ENCODE measurements around the gene ZNF74.
A peak's percentile ranks its signal among the peaks of the same experiment; 100 is the strongest.
"Not testable (repeated sequence)": the region's sequence is repeated elsewhere in the genome, so short reads cannot be mapped to it uniquely, and the experiment has no call there.

ZNF74 gene

DNA sequence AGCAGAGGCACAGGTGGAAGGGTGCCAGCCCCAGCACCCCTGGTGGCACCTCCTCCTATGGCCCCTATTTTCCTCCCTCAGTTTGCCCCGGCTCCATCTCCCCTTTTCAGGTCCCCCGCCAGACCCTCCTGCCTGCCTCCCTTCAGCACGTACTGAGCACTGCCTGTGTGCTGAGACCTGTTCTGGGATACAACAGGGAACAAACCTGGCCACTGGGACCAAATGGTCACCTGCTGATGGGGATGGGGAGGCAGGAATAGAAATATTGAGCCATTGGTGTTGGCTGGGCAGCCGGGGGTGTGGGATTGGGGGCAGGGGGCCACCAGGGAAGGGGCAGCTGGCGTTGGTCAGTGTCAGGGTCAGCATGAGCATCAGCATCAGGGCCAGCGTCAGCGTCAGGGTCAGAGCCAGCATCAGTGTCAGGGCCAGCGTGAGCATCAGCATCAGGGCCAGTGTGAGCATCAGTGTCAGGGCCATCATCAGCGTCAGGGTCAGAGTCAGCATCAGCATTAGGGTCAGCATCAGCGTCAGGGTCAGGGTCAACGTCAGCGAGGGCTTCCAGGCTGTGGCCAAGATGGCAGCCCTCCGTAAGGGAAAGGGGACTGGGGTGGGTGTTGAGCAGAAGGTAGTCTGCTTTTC lies 7.5 kb downstream of the ZNF74 start:
- no peak for DNase-seq

DNA sequence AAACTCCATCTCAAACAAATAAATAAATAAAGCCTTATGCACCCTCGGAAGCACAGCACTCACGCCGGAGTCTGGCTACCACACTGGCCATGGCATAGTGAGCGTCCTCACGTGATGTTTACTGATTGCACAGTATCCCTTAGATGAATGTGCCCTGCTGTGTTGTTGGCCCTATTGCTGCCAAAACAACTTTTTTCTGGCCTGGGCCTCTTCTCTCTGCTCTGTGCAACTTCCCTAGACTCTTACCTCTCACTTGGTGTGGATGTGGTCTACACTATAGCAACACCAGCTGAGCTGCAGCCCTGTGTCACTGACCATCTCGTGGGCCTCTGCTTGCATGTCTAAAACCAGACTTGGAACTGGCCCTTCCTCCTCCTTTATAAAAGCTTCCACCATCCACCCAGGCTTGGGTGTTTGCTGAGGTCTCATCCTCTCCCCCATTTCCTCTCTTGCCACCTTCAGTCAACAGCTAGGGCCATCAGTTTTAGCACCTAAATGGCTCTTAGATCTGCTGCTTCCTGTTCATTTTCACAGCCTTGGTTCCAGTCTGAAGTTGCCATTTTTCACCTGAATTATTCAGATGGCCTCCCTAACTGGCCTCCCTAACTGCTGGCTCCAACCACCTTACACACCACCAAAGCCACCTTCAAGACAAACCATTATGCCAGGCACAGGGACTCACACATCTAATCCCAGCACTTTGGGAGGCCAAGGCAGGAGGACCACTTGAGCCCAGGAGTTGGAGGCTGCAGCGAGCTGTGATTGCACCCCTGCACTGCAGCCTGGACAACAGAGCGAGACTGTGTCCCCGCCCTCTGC lies 9.2 kb downstream of the ZNF74 start:
- no peak for DNase-seq

DNA sequence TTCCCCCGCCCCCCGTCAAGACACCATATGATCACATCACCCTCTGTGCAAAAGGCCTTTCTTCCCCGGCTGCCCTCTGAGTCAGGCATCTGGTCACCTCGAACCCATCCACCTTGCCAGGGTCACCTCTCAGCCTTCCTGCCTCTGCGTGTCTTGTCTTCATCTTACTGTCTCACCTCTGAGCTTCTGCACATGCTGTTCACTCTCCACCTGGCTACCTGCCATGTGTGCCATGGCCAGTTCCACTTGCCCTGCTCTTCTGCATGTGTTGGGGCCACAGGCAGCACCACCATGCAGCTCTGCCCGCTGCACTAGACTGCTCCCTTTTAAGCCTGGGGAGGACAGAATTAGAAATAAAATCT lies 9.8 kb downstream of the ZNF74 start:
- DNase-seq: no peak

DNA sequence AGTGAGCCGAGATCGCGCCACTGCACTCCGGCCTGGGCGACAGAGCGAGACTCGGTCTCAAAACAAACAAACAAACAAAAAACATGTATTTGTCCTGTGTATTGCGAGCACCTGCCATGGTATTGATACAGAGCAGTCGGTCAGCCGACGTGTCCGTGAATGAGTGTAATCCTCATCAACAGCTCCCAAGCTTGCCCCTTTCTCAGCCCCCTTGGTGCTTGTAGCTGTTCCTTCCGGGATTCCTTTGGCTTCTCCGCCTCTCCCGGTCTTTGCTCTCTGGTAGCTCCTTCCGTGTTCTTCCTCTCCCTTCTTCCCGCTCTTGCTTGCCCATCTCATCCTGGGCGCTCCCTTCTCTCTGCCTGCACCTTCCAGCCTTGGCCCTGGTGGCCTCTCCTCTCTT lies 10.9 kb downstream of the ZNF74 start:
- DNase-seq: no peak

DNA sequence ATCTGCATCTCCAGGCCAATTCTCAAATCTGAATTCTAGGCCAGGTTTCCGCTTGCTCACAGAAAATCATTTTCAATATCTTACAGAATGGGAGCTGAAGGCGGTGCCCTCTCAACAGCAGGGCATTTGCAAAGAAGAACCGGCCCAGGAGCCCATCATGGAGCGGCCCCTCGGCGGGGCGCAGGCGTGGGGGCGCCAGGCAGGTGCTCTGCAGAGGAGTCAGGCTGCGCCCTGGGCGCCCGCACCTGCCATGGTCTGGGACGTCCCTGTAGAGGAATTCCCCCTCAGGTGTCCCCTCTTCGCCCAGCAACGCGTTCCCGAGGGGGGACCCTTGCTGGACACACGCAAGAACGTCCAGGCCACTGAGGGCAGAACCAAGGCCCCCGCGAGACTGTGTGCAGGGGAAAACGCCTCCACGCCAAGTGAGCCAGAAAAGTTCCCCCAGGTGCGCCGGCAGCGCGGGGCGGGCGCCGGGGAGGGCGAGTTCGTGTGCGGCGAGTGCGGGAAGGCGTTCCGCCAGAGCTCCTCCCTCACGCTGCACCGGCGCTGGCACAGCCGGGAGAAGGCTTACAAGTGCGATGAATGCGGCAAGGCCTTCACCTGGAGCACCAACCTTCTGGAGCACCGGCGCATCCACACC lies 11.5 kb downstream of the ZNF74 start:
- DNase-seq: no peak

DNA sequence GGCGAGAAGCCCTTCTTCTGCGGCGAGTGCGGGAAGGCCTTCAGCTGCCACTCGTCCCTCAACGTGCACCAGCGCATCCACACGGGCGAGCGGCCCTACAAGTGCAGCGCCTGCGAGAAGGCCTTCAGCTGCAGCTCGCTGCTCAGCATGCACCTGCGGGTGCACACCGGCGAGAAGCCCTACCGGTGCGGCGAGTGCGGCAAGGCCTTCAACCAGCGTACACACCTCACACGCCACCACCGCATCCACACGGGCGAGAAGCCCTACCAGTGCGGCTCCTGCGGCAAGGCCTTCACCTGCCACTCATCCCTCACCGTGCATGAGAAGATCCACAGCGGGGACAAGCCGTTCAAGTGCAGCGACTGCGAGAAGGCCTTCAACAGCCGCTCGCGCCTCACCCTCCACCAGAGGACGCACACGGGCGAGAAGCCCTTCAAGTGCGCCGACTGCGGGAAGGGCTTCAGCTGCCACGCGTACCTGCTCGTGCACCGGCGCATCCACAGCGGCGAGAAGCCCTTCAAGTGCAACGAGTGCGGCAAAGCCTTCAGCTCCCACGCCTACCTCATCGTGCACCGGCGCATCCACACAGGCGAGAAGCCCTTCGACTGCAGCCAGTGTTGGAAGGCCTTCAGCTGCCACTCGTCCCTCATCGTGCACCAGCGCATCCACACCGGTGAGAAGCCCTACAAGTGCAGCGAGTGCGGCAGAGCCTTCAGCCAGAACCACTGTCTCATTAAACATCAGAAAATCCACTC lies 12.2 kb downstream of the ZNF74 start:
- no peak for DNase-seq

DNA sequence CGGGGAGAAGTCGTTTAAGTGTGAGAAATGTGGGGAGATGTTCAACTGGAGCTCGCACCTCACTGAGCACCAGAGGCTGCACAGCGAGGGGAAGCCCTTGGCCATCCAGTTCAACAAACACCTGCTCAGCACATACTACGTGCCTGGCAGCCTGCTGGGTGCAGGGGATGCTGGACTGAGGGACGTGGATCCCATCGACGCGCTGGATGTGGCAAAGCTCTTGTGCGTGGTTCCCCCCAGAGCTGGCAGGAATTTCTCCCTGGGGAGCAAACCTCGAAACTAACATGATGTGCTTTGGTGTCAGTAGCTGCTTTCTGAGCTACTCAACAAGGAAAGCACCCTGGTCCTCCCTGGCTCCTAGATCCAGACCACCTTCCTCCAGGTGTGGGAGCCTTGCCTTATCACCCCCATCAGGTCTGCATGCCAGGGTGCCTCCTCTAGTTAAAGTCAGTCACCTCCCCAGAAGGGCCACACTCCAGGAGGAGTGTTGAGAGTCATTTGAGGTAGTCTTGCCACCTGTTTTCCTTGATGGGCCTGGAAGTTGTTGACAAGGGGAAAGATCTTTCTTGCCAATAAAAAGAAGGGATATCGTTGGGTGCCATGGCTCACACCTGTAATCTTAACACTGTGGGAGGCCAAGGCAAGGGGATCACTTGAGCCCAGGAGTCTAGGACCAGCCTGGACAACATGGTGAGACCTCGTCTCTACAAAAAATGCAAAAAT lies 12.9 kb downstream of the ZNF74 start:
- no peak for DNase-seq

DNA sequence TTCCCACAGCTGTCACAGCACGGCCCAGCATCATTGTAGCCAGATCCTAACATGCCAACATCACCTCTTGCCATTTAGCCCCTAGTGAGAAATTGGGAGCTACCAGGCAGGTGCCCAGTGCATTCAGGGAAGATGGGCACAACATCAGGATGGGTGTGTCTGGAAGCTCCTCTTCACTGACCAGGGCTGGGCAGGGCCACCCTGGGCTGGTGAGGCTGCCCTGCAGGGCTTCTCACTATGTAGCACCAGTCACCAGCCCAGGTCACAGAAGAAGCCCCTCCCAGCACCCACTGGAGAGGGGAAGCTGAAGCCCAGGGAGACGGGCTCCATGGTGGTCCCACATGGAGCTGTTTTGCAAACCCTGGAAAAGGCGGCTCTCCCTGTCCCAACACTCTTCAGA lies 13.9 kb downstream of the ZNF74 start:
- no peak for DNase-seq

DNA sequence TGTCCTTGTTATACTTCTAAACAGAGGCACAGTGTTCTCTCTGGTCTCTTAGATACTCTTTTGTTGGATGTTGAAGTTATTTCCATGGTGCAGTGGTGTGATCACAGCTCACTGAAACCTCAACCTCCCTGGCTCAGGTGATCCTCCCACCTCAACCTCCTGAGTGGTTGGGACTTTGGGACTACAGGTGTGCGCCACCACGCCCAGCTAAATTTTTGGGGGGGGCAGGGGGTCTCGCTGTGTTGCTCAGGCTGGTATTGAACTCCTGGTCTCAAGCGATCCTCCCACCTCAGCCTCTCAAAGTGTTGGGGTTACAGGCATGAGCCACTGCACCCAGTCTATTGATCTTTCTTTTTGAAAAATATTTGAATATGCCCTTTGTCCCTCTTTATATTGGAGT lies 14.9 kb downstream of the ZNF74 start:
- DNase-seq: no peak

DNA sequence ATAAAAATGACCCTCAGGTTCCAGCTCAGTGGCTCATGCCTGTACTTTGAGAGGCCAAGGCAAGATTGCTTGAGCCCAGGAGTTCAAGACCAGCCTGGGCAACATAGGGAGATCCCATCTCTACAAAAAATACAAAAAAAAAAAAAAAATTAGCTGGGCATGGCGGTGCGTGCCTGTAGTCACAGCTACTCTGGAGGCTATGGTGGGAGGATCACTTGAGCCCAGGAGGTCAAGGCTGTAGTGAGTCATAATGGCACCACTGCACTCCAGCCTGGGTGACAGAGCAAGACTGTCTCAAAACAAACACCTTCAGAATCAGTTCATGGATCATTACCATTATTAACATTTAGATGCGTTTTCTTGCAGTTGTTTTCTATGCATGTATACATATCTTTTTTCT lies 15.4 kb downstream of the ZNF74 start:
- DNase-seq: not testable (repeated sequence)

DNA sequence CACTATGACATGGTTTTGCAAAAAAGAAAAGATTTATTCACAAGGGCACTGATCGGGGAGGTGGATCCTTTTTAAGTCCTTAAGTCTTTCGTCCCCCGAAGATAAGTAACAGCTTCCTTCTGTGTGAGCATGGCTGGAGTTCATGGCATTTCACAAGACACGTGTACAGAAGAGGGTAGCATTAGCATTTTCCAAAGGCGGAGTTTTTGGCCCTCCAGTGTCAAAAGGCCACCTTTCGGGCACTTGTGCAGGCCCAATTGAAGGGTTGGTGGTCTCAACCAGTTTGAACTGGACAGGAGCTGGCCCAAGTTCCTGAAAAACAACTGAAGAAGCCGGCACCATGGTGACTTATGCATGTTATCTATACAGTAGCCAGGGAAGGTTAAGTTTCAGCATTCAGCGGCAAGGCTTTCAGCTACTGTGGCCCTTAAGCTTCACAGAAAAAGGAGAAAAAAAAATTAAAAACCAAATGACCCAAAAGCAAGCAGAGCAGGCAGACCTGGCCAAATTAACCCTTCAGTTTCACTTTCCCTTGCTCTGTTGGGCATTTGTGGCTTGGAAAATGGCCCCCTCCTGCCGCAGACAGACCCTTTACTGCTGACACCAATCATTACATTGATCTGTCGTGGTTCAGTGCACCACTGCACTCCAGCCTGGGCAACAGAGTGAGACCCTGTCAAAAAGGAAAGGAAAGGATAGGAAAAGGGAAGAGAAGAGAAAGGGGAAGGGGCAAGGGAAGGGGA lies 18.7 kb downstream of the ZNF74 start:
- DNase-seq: no peak

DNA sequence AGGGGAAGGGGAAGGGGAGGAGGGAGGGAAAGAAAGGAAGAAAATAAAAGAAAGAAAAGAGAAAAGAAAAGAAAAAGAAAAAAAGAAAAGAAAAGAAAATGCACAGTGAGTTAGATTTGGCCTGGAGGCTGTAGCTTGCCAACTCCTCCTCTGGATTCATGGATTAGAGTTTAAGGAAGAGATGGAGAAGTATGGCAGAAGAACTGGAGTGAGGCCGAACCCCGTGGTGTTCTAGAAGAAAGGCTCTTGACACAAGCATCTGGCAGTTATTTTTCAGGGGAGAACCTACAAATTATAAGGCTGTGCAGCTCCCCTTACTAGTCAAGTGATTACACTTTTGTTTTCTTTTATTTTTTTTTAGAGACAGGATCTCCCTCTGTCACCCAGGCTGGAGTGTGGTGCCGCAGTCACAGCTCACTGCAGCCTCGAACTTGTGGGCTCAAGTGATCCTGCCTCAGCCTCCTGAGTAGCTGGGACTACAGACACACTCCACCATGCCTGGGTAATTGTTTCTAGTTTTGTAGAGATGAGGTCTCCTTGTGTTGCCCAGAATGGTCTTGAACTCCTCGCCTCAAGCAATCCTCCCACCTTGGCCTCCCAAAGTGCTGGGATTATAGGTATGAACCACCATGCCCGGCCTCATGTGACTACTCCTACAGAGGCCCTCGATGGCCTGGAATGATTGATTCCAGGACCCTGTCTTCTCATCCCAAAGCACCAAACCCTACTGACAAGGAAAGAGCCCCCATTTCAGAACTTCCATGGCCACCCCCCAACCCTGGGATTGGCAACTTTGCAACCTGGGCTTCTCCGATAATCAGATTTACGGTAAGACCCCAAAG lies 19.5 kb downstream of the ZNF74 start:
- DNase-seq: no peak

DNA sequence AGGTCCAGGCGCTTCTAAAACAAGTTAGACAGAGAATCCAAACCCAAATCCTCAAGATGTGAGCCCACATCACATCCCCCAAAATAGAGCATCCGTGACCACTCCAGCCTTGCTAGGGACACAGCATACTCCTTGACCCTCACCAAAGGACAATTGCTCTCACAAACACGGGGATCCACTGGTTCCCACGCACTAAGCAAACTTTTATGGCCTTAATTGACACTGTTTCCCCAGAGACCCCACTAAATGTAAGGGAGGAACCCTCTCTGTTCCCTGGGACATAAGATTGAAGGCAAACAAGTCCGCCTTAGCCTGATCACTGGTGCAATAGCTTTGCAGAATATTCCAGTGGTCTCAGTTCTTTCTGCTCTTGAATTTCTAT lies 20.1 kb downstream of the ZNF74 start:
- DNase-seq: no peak

DNA sequence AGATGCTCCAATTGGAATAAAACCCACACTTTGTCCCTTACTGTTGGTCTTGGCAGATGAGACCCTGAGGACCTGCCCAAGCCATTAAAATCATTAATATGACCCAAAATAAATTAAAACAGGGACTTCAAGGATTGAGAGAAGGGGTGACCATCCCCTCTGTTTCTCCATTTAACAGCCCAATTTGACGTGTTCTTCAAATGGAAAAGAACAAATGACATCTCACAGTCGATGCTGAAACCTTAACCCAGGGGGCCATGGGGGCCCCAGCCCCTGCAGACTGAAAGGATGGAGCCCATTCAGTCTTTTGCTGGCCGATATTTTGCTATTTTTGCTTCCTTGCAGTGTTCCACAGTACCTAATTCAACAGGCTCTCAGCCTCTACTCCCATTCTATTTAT lies 20.5 kb downstream of the ZNF74 start:
- no peak for DNase-seq

DNA sequence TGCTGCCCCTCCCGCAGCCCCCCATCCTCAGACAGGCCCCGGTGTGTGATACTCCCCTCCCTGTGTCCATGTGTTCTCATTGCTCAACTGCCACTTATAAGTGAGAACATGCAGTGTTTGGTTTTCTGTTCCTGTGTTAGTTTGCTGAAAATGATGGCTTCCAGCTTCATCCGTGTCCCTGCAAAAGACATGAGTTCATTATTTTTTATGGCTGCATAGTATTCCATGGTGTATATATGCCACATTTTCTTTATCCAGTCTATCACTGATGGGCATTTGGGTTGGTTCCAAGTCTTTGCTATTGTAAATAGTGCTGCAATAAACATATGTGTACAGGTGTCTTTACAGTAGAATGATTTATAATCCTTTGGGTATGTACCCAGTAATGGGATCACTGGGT lies 21.3 kb downstream of the ZNF74 start:
- DNase-seq: not testable (repeated sequence)

DNA sequence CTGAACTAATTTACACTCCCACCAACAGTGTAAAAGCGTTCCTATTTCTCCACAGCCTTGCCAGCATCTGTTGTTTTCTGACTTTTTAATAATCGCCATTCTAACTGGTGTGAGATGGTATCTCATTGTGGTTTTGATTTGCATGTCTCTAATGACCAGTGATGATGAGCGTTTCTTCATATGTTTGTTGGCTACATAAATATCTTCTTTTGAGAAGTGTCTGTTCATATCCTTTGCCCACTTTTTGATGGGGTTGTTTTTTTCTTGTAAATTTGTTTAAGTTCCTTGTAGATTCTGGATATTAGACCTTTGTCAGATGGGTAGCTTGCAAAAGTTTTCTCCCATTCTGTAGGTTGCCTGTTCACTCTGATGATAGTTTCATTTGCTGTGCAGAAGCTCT lies 21.7 kb downstream of the ZNF74 start:
- not testable (repeated sequence) for DNase-seq

DNA sequence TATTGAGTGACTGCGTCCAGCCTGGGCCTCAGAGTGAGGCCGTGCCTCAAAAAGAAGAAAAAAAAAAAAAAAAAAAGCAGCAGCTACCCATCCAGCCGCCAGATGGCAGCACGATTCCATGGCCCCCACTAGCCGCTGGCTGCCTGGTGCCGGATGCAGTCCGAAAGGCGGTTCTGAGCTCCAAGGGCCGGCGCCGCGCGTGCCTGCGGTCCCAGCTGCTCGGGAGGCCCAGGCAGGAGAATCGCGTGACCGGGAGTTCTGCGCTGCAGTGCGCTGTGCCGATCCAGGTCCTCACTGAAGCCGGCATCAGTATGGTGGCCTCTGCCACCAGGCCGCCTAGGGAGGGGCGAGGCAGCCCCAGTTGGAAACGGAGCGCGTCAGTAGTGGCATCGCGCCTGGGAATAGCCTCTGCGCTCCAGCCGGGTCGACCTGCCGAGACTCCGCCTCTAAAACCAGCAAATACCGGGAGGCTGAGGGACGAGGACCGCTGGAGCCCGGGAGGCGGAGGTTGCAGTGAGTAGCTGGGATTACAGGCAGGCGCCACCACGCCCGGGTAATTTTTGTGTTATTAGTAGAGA lies 24.3 kb downstream of the ZNF74 start:
- DNase-seq: peak; percentile 69

DNA sequence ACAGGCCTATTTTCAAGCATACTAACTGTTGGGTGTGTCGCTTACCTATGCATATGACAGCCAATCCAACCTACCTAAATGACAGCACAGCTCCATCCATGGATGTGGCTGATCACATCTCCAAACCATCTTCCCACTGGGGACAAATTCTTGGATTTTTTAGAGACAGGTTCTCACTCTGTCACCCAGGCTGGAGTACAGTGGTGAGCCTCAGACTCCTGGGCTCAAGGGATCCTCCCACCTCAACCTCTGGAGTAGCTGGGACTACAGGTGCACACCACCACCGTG lies 25.7 kb downstream of the ZNF74 start:
- no peak for DNase-seq

DNA sequence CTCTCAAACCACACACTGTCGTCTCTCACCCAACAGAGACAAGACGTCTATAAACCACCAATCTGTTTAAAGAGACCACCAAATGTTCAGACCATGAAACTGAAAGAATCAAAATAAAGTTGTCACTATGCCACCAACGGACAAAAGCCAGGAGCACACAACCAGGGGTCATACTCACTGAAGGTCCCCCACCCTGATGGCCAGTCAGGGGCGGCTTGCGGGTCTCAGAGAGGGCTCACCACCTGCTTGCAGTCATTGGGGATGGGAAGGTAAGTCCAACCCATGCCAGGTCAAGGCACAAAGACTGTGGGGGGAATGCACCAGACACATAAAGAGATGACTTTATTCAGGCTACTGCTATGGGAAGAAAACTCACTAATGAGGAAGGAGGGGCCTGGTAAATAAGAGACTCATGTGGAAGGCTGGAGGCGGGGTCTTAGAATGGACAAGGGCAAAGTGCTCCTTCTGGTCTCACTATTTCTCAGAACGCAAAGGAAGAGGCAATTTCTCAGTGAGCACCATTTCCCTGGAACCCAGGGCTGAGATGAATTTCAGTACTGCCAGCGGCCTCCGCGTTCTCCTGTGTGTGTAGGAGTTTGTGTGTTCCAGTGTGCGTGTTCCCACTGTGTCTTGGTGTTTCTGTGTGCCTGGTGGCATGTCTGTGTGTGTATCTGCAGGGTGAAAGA lies 26.3 kb downstream of the ZNF74 start:
- DNase-seq: no peak

DNA sequence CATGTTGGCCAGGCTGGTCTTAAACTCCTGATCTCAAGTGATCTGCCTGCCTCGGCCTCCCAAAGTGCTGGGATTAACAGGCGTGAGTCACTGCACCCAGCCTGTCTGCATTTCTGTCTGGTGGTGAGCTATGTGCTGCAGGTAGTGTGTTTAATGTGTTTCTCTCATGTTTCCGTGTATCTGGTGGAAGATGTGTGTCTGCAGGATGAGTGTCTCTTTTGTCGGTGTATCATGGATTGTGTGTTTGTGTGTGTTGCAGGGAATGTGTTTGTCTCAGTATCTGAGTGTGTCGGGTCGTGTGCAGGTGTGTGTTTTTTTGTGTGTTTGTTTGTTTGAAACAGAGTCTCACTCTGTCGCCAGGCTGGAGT lies 27.5 kb downstream of the ZNF74 start:
- DNase-seq: no peak

Data from stimulated activated CD4-positive, alpha-beta T cell treated with anti-CD3 and anti-CD28 coated beads, Interleukin-12 subunit alpha, Interleukin-12 subunit beta, amount 100 ng/mL, for 4 hours (primary cell).